Effector memory CD8-positive, alpha-beta T cell (primary cell): ENCODE measurements around the gene TSPO2.

Experiments
- ATAC-seq: fragments of 150-1000 bp; cut with Tn5 transposase; replicated peaks from 2 replicates; pipeline ENCODE4 v1.10.0; 2021; ENCODE audit warnings: mild to moderate bottlenecking, moderate library complexity
- DNase-seq, 3 experiments: peaks; one replicate each; pipeline ENCODE4 v3.0.0; 2021
- H3K27ac Mint-ChIP-seq, 2 donors: one replicate each; pipeline ENCODE4 v1.8.0; 2022; ENCODE audit warnings: mild to moderate bottlenecking in 2 of 2, mixed read lengths in 2 of 2, moderate library complexity in 2 of 2
- H3K27me3 Mint-ChIP-seq, 2 donors: one replicate each; pipeline ENCODE4 v1.8.0; 2022; ENCODE audit warnings: mixed read lengths in 2 of 2
- H3K36me3 Mint-ChIP-seq: one replicate; pipeline ENCODE4 v1.8.0; 2022; ENCODE audit warnings: mild to moderate bottlenecking, moderate library complexity, mixed read lengths; ENCODE audit not compliant: insufficient read depth
- H3K4me1 Mint-ChIP-seq, 2 donors: one replicate each; pipeline ENCODE4 v1.8.0; 2022; ENCODE audit warnings: low read depth in 2 of 2, mixed read lengths in 2 of 2
- H3K4me3 Mint-ChIP-seq, 2 donors: one replicate each; pipeline ENCODE4 v1.8.0; 2022; ENCODE audit warnings: mild to moderate bottlenecking in 2 of 2, mixed read lengths in 2 of 2, moderate library complexity in 2 of 2
- H3K9me3 Mint-ChIP-seq, 2 donors: one replicate each; pipeline ENCODE4 v1.8.0; 2022; ENCODE audit warnings: mixed read lengths in 2 of 2

TSPO2 gene

DNA sequence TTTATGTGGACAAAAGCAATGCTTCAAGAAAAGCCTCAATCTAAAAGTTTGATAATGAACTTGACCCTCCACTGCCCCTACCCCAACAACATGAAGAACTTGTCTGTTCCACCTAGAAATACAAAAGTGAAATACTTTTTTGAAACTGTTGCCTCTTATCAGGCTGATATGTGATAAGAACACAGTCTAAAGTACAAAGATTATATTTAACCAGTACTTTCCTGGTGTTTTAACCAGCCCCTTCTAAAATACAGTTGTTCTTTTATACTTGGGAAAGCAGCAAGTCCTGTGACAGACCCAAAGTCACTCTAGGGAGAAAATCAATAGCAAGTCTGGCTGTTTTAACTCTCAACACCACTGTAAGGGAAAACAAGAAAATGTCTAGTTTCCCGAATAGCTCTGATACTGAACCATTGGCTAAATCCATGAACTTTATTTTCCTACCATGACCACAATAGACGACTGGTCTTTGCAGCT, 23.3 kb downstream of the TSPO2 start:
- no peaks in the 10 kb centered on the region for H3K27me3 Mint-ChIP-seq
- no peak overlapping the region for H3K27ac Mint-ChIP-seq
- no peak for ATAC-seq
- H3K36me3 Mint-ChIP-seq: peaks cover 37% of the 10 kb centered on the region
- H3K9me3 Mint-ChIP-seq: no peaks in the 10 kb centered on the region
- no peak for DNase-seq
- peaks cover 7 to 12% of the 10 kb centered on the region in 2 donors for H3K4me1 Mint-ChIP-seq
- H3K4me3 Mint-ChIP-seq: no peak overlapping the region

DNA sequence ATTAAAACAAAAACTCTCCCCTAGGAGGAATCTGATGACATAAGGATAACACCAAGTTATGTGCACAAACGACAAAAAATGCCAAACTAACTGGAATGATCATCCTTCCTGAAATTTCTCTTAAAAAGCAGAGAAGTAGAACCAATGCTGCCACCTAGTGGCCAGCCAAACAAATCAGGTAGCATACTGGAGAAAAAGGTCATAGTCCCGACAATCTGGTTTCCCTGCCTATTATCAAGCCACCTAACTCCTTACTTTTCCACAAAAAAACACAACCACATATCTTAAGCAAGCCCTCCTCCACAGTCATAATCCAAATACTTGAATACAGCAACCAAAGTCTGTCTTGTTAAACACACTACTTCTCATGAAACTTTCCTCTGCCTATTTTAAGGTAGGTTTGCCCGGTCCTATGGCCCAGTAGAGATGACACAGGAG, 24.6 kb downstream of the TSPO2 start:
- ATAC-seq: no peak
- peak; percentile 50 to 55 (median 51) for DNase-seq
- peaks cover 15 to 25% of the 10 kb centered on the region in 2 donors for H3K4me1 Mint-ChIP-seq
- H3K27me3 Mint-ChIP-seq: no peaks in the 10 kb centered on the region
- no peaks in the 10 kb centered on the region for H3K9me3 Mint-ChIP-seq
- H3K27ac Mint-ChIP-seq: peak overlapping the region; percentile 8 to 59
- peaks cover 35% of the 10 kb centered on the region for H3K36me3 Mint-ChIP-seq
- H3K4me3 Mint-ChIP-seq: no peak overlapping the region

DNA sequence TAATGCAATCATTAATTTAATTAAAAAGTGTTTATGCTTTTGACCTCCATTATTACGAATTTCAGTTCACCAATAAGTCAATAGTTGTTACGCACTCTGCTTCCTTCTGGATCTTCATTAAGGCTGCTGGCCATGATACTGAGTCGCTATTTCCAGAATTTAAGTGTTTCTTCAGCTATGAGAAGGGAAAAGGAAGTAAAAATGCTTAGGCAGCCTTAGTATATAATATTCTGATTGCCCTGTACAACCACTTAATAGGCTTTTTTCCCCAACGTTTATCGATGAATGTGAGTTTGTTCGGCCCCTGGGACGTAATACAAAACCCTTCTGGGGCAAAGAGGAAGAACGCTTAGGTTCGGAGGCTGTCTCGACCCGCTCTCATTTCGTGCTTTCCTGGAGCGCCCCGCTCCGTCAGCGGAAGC, 29.2 kb downstream of the TSPO2 start:
- peaks cover 34% of the 10 kb centered on the region for H3K36me3 Mint-ChIP-seq
- no peaks in the 10 kb centered on the region for H3K9me3 Mint-ChIP-seq
- H3K4me1 Mint-ChIP-seq: peaks cover 37 to 46% of the 10 kb centered on the region in 2 donors
- H3K4me3 Mint-ChIP-seq: peak overlapping the region; percentile 93 to 94
- peak overlapping the region; percentile 94 to 95 for H3K27ac Mint-ChIP-seq
- no peak for DNase-seq
- ATAC-seq: no peak
- H3K27me3 Mint-ChIP-seq: no peaks in the 10 kb centered on the region

DNA sequence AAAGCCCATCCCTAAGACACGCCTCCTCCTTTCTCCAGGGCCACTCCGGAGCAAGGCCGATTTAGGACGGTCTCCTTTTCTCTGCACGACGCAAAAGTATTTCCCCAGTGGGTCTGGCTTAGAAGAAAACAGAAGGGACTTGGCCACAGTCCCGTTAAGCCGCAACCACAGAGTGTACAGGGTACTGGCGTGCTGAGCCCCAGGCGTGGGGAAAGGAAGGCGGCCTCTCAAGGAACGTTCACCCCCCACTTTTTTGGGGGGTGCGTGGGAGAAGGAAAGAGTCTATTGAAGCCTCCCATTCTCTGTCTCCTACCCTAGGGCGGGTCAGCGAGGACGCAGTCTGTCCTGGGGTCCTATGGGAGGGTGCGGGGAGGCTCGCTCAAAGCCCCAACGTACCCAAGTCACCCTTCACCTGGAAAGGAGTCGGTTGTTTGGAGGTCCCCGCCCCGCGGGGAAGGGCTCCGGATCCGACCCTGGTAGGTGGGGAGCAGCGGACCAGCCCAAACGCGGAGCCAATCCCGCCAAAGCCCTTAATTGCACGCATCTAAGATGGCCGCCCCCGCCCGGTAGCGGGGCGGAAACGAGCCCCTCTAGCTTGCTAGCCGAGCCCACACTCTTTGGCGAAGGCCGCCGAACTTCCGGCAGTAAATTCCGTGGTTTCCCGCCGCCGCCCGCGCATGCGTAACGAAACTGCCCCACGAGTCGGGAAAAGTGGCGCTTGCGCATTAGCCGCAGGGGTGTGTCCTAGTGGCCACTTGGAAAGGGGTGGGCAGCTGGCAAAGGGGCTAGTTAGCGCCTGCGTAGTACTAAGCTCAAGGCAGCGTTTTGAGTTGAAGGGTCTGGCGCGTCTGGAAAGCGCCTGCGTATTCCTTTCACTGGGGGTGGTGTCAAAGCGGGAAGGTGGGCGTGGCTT, 29.9 kb downstream of the TSPO2 start, which contains the start of gene OARD1:
OARD1 (minus strand) TSS at position 434 of the 913 bp plus-strand sequence. CDS start 722 bp downstream, outside the sequence.
- DNase-seq: peak; percentile 99 to 100 (median 100)
- H3K36me3 Mint-ChIP-seq: peaks cover 28% of the 10 kb centered on the region
- peak within 1 kb of the TSS; percentile 94 to 95 for H3K27ac Mint-ChIP-seq
- no peaks in the 10 kb centered on the region for H3K27me3 Mint-ChIP-seq
- H3K4me3 Mint-ChIP-seq: peak within 1 kb of the TSS; percentile 93 to 94
- no peaks in the 10 kb centered on the region for H3K9me3 Mint-ChIP-seq
- peak; percentile 72 for ATAC-seq
- peaks cover 32 to 39% of the 10 kb centered on the region in 2 donors for H3K4me1 Mint-ChIP-seq

DNA sequence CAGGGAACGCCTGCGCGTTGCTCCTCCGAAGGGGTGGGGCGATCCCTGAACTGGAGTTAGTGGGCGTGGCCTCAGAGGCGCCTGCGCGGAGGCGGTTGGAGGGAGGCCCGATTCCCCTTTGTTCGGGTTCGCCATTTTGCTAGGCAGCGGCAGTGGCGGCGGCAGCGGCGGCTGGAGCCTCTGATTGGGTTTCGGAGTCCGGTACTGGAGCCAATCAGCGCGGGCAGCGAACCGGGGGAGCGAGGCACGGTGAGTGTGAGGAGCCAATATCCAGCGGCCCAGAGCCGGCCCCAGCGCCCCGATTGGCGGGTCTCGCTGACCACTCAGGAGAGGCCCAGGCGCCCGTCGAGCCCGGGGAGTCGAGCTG, 30.6 kb downstream of the TSPO2 start, which contains the start of gene NFYA:
NFYA (plus strand) TSS at position 139 of the 367 bp plus-strand sequence. CDS start 6,116 bp downstream, outside the sequence.
- Mint-ChIP-seq H3K9me3 (no peaks in the 10 kb centered on the region), H3K27me3 (no peaks in the 10 kb centered on the region), H3K36me3 (peaks cover 27% of the 10 kb centered on the region), H3K4me1 (peaks cover 32 to 37% of the 10 kb centered on the region in 2 donors), H3K4me3 (peak within 1 kb of the TSS; percentile 93 to 94), H3K27ac (peak within 1 kb of the TSS; percentile 95)
- ATAC-seq: peak; percentile 63
- peak in 1 of 3 experiments; percentile 100 for DNase-seq

DNA sequence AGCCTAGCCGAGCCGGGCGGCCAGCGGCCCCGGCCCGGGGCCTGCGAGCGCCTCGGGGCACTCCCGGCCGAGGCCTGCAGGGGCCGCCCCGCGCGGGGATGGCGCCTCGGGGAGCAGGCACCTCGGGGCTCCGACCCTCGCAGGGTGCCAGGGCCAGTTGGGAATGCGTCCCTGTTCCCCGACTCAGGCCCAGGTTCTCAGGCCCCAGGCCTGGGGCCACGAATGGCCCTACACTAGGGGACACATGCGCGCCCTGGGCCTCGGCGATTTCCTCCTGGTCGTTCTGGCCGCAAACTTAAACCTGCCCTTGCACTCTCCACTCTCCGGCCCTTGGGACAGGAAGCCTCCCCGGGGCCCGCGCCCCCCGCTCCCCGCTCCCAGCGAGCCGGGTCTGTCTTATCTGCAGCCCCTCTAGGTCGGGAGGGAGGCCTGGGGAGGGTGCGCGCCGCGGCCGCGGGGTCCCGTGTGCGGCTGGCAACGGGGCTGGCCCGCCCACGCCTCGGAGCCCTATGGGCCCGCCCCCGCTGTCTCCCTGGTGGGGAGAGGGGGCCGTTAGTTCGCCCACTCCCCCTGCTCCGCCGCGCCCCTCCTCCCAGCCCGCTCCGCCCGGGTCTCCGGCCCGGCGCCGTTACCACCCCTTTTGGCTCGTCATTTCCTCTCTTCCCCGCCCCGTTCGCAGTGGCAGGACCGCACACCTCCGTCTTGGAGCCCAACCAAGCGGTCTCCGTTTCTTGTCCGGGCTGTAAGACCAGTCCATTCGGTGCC, 31.1 kb downstream of the TSPO2 start:
- H3K27me3 Mint-ChIP-seq: no peaks in the 10 kb centered on the region
- peak; percentile 73 to 76 (median 74) for DNase-seq
- peak; percentile 12 for ATAC-seq
- H3K4me1 Mint-ChIP-seq: peaks cover 32 to 37% of the 10 kb centered on the region in 2 donors
- peaks cover 27% of the 10 kb centered on the region for H3K36me3 Mint-ChIP-seq
- no peaks in the 10 kb centered on the region for H3K9me3 Mint-ChIP-seq
- H3K27ac Mint-ChIP-seq: peak overlapping the region; percentile 95
- H3K4me3 Mint-ChIP-seq: peak overlapping the region; percentile 93 to 94

DNA sequence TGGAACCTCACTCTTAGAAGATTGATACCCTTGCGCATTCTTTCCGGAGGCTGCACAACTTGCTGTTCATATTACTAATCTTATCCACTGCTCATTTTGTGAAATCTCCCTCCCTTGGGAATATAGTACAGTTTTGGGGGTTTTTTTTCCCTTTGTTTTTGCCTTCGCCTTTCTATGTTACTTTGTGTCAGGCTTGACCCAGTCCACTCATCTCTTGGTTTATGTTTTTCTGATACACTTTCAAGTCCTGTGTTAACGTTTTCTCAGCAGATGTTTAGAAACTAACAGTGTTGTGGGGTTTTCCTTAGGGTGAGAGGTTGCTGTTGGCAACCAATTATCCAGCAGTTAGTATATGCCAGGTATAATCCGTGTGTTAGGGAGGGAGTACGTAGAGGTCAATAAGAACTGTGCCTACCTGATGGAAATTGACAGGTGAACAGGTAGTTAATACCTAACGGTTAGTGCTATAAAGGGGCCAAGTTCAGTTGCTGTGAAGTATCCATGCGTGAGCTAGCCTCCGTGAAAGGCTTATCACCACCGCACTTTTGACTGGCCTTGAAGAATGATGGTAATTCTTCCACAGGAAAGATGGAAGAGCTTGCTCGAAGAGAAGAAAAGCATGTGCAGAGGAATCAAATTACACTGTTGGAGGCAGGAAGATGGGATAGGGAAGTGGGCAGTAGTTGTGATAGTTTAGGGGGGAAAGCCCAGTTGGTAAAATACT, 31.9 kb downstream of the TSPO2 start:
- Mint-ChIP-seq H3K27me3 (no peaks in the 10 kb centered on the region), H3K27ac (peak overlapping the region; percentile 95), H3K9me3 (no peaks in the 10 kb centered on the region), H3K4me1 (peaks cover 32 to 41% of the 10 kb centered on the region in 2 donors), H3K4me3 (peak overlapping the region; percentile 93 to 94), H3K36me3 (peaks cover 28% of the 10 kb centered on the region)
- no peak for ATAC-seq
- DNase-seq: peak in 2 of 3 experiments; percentile 3 to 16

DNA sequence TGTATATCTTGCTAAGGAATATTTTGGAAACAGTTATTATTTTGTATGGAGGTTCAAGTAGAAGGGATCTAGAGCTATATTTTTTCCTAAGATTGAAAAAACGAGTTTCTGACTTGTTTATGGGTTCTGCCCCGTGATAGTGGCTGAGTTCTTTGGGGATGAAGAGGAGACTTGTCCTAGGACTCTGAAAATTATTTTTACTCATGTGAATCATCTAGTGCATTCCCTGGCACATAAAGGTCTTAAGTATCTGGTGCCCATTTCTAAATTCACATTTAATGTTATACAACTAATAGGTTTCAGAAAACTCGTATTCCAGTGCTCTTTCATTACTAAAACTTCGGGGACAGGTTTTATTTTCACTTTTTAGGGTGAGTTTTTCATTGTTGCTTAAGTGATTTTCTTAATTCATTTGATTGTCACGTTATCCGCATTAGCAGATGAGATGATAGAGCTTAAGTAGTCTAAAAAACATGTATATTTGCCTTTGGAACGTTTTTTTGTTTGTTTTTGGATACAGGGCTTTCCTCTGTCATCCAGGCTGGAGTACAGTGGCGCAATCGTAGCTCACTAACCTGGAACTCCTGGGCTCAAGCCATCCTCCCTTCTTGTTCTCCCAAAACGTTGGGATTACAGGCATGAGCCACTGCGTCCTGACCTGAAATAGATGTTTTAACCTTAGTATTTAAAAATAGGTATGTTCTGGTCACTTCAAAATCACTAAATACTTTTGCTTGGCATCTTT, 32.6 kb downstream of the TSPO2 start:
- Mint-ChIP-seq H3K4me3 (peak overlapping the region; percentile 93 to 94), H3K27ac (peak overlapping the region; percentile 95), H3K4me1 (peaks cover 32 to 47% of the 10 kb centered on the region in 2 donors), H3K9me3 (no peaks in the 10 kb centered on the region), H3K36me3 (peaks cover 33% of the 10 kb centered on the region), H3K27me3 (no peaks in the 10 kb centered on the region)
- DNase-seq: no peak
- no peak for ATAC-seq

DNA sequence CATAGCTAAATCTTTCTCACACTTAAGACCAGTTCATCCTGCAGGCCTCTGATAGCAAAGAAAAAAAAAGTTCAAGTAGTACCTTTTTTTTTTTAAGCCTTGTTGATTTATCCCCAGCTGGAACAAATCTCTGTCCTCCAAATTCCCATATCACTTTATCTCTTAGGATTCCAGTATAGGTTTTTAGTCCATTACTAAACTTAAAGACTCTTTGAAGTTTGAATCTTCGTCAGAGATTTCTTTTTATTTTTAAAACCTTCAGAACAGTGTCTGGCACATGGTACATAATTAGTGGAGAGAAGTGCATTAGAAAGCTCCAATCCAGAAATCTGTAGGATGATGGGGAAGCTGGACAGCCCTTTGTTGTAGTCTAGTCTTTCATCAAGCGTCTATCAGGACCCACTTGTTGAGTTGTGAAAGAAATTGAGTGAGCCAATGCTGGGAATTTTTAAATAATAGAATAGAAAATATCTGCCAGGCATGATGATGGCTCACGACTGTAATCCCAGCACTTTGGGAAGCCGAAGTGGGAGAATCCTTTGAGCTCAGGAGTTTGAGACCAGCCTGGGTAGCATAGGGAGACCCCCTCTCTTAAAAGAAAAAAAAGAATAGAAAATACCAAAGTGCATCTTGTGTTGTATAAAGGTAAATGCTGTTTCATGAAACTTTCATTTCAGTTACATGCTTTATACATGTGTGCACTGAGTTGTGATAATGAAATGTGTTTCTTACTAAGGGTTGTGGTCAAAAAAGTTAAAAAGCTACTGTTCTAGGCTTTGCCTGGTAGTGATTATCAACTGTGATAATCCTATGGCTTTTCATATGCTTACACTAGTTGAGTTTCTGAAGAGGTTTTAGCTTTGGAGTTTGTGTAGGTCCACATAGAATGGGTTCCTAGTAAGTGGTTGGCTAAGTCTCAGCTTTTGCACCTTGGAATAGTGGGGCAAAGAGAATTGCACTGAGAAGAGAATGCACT, 33.7 kb downstream of the TSPO2 start:
- Mint-ChIP-seq H3K9me3 (no peaks in the 10 kb centered on the region), H3K4me1 (peaks cover 36 to 51% of the 10 kb centered on the region in 2 donors), H3K36me3 (peaks cover 39% of the 10 kb centered on the region), H3K27ac (peak overlapping the region in 1 of 2 donors; percentile 95), H3K4me3 (peak overlapping the region; percentile 93 to 94), H3K27me3 (no peaks in the 10 kb centered on the region)
- ATAC-seq (no peak), DNase-seq (no peak)

DNA sequence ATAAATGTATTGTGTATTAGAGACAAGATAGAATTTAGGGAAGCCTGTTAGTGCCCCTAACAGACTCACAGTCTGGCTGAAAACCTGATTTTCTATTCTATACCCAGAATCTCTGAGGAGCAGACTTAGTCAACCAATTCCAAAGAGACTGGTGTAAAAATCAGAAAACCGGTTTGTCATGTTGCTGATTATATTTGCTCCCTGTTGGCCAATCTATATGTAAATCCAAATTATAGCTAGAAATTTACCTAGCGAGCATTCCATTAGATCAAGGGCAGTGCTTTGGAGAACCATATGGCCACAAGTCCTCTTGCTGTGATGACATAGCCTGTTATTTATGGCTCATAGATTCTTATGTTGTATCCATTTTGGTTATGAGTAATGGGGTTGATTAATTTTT, 35.3 kb downstream of the TSPO2 start:
- no peak overlapping the region for H3K4me3 Mint-ChIP-seq
- H3K36me3 Mint-ChIP-seq: peaks cover 38% of the 10 kb centered on the region
- H3K9me3 Mint-ChIP-seq: no peaks in the 10 kb centered on the region
- ATAC-seq: no peak
- no peaks in the 10 kb centered on the region for H3K27me3 Mint-ChIP-seq
- no peak for DNase-seq
- H3K4me1 Mint-ChIP-seq: peaks cover 39 to 57% of the 10 kb centered on the region in 2 donors
- peak overlapping the region in 1 of 2 donors; percentile 5 for H3K27ac Mint-ChIP-seq

DNA sequence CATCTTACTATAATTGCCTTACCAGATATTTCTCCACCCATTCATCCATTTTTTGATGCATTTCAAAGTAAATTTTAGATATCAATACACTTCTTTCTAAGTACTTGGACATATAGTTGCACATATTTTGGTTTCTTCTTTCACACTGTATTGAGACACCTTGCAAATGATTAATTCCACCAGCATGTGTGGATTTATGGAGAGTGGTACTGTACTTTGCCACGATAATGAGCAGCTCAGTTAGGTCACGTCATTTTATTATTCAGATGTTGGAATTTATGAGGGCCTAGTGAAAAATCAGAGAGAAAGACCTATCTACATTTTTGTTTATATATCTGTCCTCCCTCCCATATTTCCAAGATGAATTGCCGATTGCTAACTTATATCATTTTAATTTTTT, 35.8 kb downstream of the TSPO2 start:
- no peak overlapping the region for H3K4me3 Mint-ChIP-seq
- no peaks in the 10 kb centered on the region for H3K9me3 Mint-ChIP-seq
- H3K27ac Mint-ChIP-seq: peak overlapping the region in 1 of 2 donors; percentile 5
- ATAC-seq: no peak
- peaks cover 33% of the 10 kb centered on the region for H3K36me3 Mint-ChIP-seq
- no peak for DNase-seq
- H3K4me1 Mint-ChIP-seq: peaks cover 40 to 62% of the 10 kb centered on the region in 2 donors
- H3K27me3 Mint-ChIP-seq: no peaks in the 10 kb centered on the region
